Panc1 (cell line): ENCODE data around the gene LRP1B. TPM values are rescaled to one million over a fixed set of nuclear protein-coding genes. Genes with fewer than 3 reads are reported as not detected.

ENCODE experiments used
- ATAC-seq: fragments of 200-7000 bp; cut with Tn5 transposase; 2 replicates; pipeline ENCODE4 v1.9.1; 2020; ENCODE audit warnings: mild to moderate bottlenecking, moderate library complexity
- BruUV-seq: library from RNA; stranded (reverse); fragments of 400-500 nt; replicated peaks from 2 replicates; lab custom pipeline; 2021; lab: Mats Ljungman, UMichigan
- CTCF ChIA-PET: fragments of 300-600 bp; sonication (Branson Sonifier 250); formaldehyde crosslinking; loops from one replicate; lab custom pipeline; 2022; ENCODE audit warnings: antibody characterized with exemption; lab: Charles Lee
- POLR2A ChIA-PET: fragments of 300-600 bp; sonication (Branson Sonifier 250); formaldehyde crosslinking; loops from one replicate; lab custom pipeline; 2022; ENCODE audit warnings: antibody characterized with exemption; lab: Charles Lee
- DNase-seq: peaks from one replicate; pipeline ENCODE4 v3.0.0-alpha.2; 2010; ENCODE audit warnings: low read depth, low spot score
- H3K27ac ChIP-seq: 2 replicates; pipeline ENCODE4 v1.5.1; 2011; ENCODE audit warnings: mild to moderate bottlenecking, low read length, inconsistent platforms
- H3K27me3 ChIP-seq: fragments of 200-500 bp; sonication (Bioruptor generic); 2 replicates; pipeline ENCODE4 v1.6.0; 2014; ENCODE audit warnings: low read length, inconsistent platforms; ENCODE audit not compliant: control insufficient read depth, insufficient read depth
- H3K36me3 ChIP-seq: fragments of 200-500 bp; sonication (Bioruptor generic); 2 replicates; pipeline ENCODE4 v1.5.1; 2014; ENCODE audit warnings: inconsistent platforms, mild to moderate bottlenecking, low read length, moderate library complexity; ENCODE audit not compliant: control insufficient read depth, insufficient read depth
- H3K4me1 ChIP-seq: 2 replicates; pipeline ENCODE4 v1.5.1; 2011; ENCODE audit warnings: inconsistent platforms, mild to moderate bottlenecking, low read length, moderate library complexity; ENCODE audit not compliant: control insufficient read depth, insufficient read depth
- H3K4me3 ChIP-seq, 2 experiments: 2 replicates each; pipeline ENCODE4 v1.5.1; 2011 to 2012; ENCODE audit warnings: low read depth in 2 of 2, low read length in 2 of 2, mild to moderate bottlenecking in 2 of 2, inconsistent platforms in 1 of 2, moderate library complexity in 1 of 2
- H3K9me3 ChIP-seq: fragments of 200-500 bp; sonication (Bioruptor generic); 2 replicates; pipeline ENCODE4 v1.5.1; 2014; ENCODE audit warnings: low read depth, mild to moderate bottlenecking, inconsistent platforms, low read length, moderate library complexity; ENCODE audit not compliant: control insufficient read depth, insufficient read depth
- CTCF ChIP-seq: fragments of 450-650 bp; IDR thresholded peaks from 2 replicates; pipeline ENCODE4 v1.5.1; 2017; ENCODE audit warnings: mild to moderate bottlenecking
- POLR2AphosphoS5 ChIP-seq: IDR thresholded peaks from 2 replicates; pipeline ENCODE4 v1.6.1; 2012; ENCODE audit warnings: mild to moderate bottlenecking, low read depth, low read length, moderate library complexity
- REST ChIP-seq, 2 experiments: IDR thresholded peaks; 2 replicates each; pipeline ENCODE4 v1.6.1; 2011 to 2012; ENCODE audit warnings: low read depth in 2 of 2, control low read depth in 1 of 2, low read length in 1 of 2, mild to moderate bottlenecking in 1 of 2, moderate library complexity in 1 of 2; ENCODE audit not compliant: insufficient read depth in 1 of 2
- SIN3A ChIP-seq: IDR thresholded peaks from 2 replicates; pipeline ENCODE4 v1.6.1; 2012; ENCODE audit warnings: low read depth, mild to moderate bottlenecking, low read length, moderate library complexity, borderline replicate concordance; ENCODE audit not compliant: insufficient read depth
- TCF7L2 ChIP-seq: IDR thresholded peaks from 2 replicates; pipeline ENCODE4 v1.6.1; 2011; ENCODE audit warnings: mild to moderate bottlenecking, low read depth, low read length, inconsistent platforms
- in situ Hi-C: cut with HindIII; loops from 2 replicates; pipeline ENCODE4 v1.10.0; 2016; ENCODE audit warnings: low sequenced_read_pairs, low pct_unique_long_range_greater_than_20kb
- intact Hi-C: fragments of 100-400 bp; cut with micrococcal nuclease; formaldehyde crosslinking; loops from one replicate; pipeline ENCODE4 v1.10.0; 2022; ENCODE audit not compliant: unreplicated experiment
- total RNA-seq: library from RNA; stranded (reverse); gene quantifications from one replicate; pipeline ENCODE4 v1.2.1, GENCODE V29; 2021; ENCODE audit not compliant: unreplicated experiment

The LRP1B gene
- total RNA-seq, 1 experiment from 2014 or later = 0.54 TPM

- H3K4me3 ChIP-seq = no peak overlapping the region
- intact Hi-C loops = no loop called here
- TF ChIP-seq POLR2AphosphoS5 (no peak), SIN3A (no peak), CTCF (no peak)
- no peaks in the 10 kb centered on the region for H3K4me1 ChIP-seq
- in situ Hi-C loops = no loop called here
- ChIA-PET POLR2A (no interaction called here), CTCF (no interaction called here)
- H3K36me3 ChIP-seq = no peaks in the 10 kb centered on the region
- no TSS peak for BruUV-seq
- no peaks in the 10 kb centered on the region for H3K27me3 ChIP-seq
- H3K9me3 ChIP-seq = no peaks in the 10 kb centered on the region
- ATAC-seq (no peak), DNase-seq (no peak)
- no peak overlapping the region for H3K27ac ChIP-seq
Measured at GRCh38 chr2:141692829-141693228, 438.0 kb downstream of the LRP1B start.

GRCh38 chr2:141676139-141676538 lies 454.7 kb downstream of the LRP1B start:
- no peak for DNase-seq
- intact Hi-C loops = no loop called here
- ATAC-seq = no peak
- H3K9me3 ChIP-seq = no peaks in the 10 kb centered on the region
- no peaks in the 10 kb centered on the region for H3K27me3 ChIP-seq
- H3K4me1 ChIP-seq = no peaks in the 10 kb centered on the region
- H3K36me3 ChIP-seq = no peaks in the 10 kb centered on the region
- H3K27ac ChIP-seq = no peak overlapping the region
- in situ Hi-C loops = no loop called here
- H3K4me3 ChIP-seq = no peak overlapping the region
- BruUV-seq = no TSS peak
- POLR2A ChIA-PET = no interaction called here
- TF ChIP-seq TCF7L2 (no peak), CTCF (no peak), REST (IDR thresholded peaks at IDR 0.05; ENCODE audit: insufficient read depth in 1 of 2, low read depth in 2 of 2, low read length in 1 of 2) (no peak)
- CTCF ChIA-PET = no interaction called here

- Histone ChIP-seq H3K27me3 (no peaks in the 10 kb centered on the region), H3K9me3 (no peaks in the 10 kb centered on the region), H3K36me3 (no peaks in the 10 kb centered on the region), H3K4me1 (no peaks in the 10 kb centered on the region), H3K4me3 (no peak overlapping the region), H3K27ac (no peak overlapping the region)
- POLR2A ChIA-PET = no interaction called here
- no TSS peak for BruUV-seq
- in situ Hi-C loops = no loop called here
- TF ChIP-seq TCF7L2 = no peak
- no peak for TF ChIP-seq CTCF
- TF ChIP-seq SIN3A = no peak
- no peak for TF ChIP-seq POLR2AphosphoS5
- no peak for TF ChIP-seq REST (IDR thresholded peaks at IDR 0.05; ENCODE audit: insufficient read depth in 1 of 2, low read depth in 2 of 2, low read length in 1 of 2)
- DNase-seq = no peak
- intact Hi-C loops = no loop called here
- ATAC-seq = no peak
- CTCF ChIA-PET = no interaction called here
Measured at GRCh38 chr2:141666191-141666590, 464.6 kb downstream of the LRP1B start.
